A673 (cell line): ENCODE results near the gene COL4A1.

Source experiments
- CTCF ChIP-seq: fragments of 300-800, 200-600 bp; sonication (generic); conservative IDR thresholded peaks from 2 replicates; pipeline ENCODE4 v1.5.1; 2017; ENCODE audit warnings: low read depth, mild to moderate bottlenecking, antibody characterized with exemption, low read length, moderate library complexity, mixed read lengths
- EZH2 ChIP-seq: fragments of 200-600 bp; sonication (generic); IDR thresholded peaks from 2 replicates; pipeline ENCODE4 v1.6.1; 2017; ENCODE audit warnings: borderline replicate concordance, low read depth, mild to moderate bottlenecking, mixed read lengths, antibody characterized with exemption, low read length; ENCODE audit not compliant: poor library complexity, severe bottlenecking

- TF ChIP-seq EZH2 (no peak), CTCF (no peak)
These were observed 25.8 kb upstream of the COL4A1 start for GRCh38 chr13:110332750-110333149.
